Peyer's patch (tissue), 4 donors: ENCODE measurements around the gene SYNDIG1. TPM values are rescaled to one million over a fixed set of nuclear protein-coding genes. Genes with fewer than 3 reads are reported as not detected.

Experiments used
- DNase-seq, 3 donors: peaks; one replicate each; pipeline ENCODE4 v3.0.0-alpha.2; 2017 to 2019
- H3K27ac ChIP-seq, 4 donors: fragments of 200-600 bp; sonication (generic); one replicate each; pipeline ENCODE4 v1.5.1; 2016 to 2019
- H3K27me3 ChIP-seq, 2 donors: fragments of 200-600 bp; sonication (generic); one replicate each; pipeline ENCODE4 v1.5.1; 2019
- H3K36me3 ChIP-seq, 3 donors: fragments of 200-600 bp; sonication (generic); one replicate each; pipeline ENCODE4 v1.5.1; 2016 to 2019
- H3K4me1 ChIP-seq, 4 donors: fragments of 200-600 bp; sonication (generic); one replicate each; pipeline ENCODE4 v1.5.1; 2016 to 2019
- H3K4me3 ChIP-seq, 4 donors: fragments of 200-600 bp; sonication (generic); 1 replicate in 3 of 4; 2 replicates in 1 of 4; pipeline ENCODE4 v1.5.1; 2016 to 2019; ENCODE audit warnings: mild to moderate bottlenecking in 1 of 4
- H3K9me3 ChIP-seq, 4 donors: fragments of 200-600 bp; sonication (generic); one replicate each; pipeline ENCODE4 v1.5.1; 2016 to 2019; ENCODE audit warnings: mild to moderate bottlenecking in 1 of 4
- POLR2A ChIP-seq, 2 donors: fragments of 450-650 bp; IDR thresholded peaks; one replicate each; pipeline ENCODE4 v1.5.1; 2017; ENCODE audit warnings: antibody characterized with exemption in 2 of 2, mild to moderate bottlenecking in 2 of 2, moderate library complexity in 2 of 2
- total RNA-seq, 4 donors: library from RNA; depleted of rRNA; stranded (reverse); fragments of >200 nt; gene quantifications; one replicate each; pipeline ENCODE4 v1.1.0, GENCODE V29; 2016
- TF ChIP-seq, protein P1 (sequence below), 6 experiments: fragments of 450-650 bp in 4 of 6; fragments of 200-600 bp in 2 of 6; sonication (generic) in 1 of 6; IDR thresholded peaks; one replicate each; pipeline ENCODE4 v1.5.1; 2017 to 2019; ENCODE audit warnings: antibody characterized with exemption in 6 of 6, mild to moderate bottlenecking in 3 of 6, moderate library complexity in 1 of 6

The SYNDIG1 gene
- total RNA-seq, 4 donors from 2014 or later = 0.76 to 1.7 TPM; not detected in 2

DNA sequence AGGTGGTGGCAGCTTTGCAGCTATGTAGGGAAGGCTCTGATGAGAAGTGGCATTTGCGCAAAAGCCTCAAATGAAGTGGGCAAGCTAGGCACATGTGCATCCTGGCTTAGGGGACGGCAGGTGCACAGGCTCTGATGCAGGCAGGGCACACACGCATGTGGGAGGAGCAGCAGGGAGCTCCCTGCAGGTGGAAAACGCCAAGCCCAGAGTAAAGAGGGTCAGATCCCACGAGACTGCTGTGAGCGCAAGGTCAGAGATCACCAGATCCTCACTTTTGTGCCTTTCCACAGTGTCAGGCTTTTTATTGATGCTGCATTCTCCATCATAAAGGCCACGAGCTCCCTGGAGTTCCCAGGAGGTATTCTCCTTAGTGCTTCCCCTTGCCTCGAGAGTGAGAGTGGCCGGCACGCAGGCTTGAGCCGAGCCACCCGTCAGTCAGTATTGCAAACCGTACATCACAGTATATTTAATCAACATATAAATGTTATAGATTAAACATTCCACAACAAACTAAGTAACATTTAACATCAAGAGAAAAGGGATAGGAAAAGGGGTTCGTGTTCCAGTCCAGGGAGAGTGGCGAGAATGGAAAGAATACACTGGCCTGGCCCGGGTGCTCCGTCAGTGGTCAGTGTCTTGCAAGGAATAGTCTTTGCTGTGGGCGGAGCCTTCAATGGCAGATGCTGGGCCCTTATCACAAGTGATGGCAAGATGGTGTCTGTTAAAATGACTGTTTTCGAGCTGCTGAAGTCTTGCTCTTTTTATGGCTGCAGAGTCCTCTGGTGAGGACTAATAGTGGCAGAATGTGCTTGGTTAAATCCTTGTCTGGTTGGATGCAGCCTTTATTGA lies 109.4 kb downstream of the SYNDIG1 start:
- H3K4me1 ChIP-seq = no peaks in the 10 kb centered on the region
- H3K27me3 ChIP-seq = no peaks in the 10 kb centered on the region
- TF ChIP-seq POLR2A (IDR thresholded peaks at IDR 0.05) = no peak
- TF ChIP-seq, protein P1, sequence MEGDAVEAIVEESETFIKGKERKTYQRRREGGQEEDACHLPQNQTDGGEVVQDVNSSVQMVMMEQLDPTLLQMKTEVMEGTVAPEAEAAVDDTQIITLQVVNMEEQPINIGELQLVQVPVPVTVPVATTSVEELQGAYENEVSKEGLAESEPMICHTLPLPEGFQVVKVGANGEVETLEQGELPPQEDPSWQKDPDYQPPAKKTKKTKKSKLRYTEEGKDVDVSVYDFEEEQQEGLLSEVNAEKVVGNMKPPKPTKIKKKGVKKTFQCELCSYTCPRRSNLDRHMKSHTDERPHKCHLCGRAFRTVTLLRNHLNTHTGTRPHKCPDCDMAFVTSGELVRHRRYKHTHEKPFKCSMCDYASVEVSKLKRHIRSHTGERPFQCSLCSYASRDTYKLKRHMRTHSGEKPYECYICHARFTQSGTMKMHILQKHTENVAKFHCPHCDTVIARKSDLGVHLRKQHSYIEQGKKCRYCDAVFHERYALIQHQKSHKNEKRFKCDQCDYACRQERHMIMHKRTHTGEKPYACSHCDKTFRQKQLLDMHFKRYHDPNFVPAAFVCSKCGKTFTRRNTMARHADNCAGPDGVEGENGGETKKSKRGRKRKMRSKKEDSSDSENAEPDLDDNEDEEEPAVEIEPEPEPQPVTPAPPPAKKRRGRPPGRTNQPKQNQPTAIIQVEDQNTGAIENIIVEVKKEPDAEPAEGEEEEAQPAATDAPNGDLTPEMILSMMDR (IDR thresholded peaks at IDR 0.05) = no peak
- no peak overlapping the region for H3K27ac ChIP-seq
- no peaks in the 10 kb centered on the region for H3K36me3 ChIP-seq
- no peak for DNase-seq
- H3K9me3 ChIP-seq = no peaks in the 10 kb centered on the region
- H3K4me3 ChIP-seq = no peak overlapping the region

DNA sequence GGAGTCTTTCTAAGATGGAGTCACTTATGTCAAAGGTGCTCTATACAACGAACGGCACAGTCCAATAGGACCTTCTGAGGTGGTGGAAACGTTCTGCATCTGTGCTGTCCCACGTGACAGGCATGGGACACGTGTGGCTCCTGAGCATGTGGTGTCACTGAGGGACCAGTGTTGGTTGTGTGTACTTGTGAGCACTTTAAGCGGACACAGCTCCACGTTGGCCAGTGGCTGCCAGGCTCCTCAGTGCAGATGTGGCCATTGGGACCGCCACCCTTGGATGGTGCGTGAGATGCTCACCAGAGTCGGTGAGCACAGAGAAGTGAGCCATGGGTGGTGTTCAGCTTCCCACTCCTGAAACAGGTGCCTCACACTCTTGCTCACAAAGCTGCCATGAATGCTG lies 110.0 kb downstream of the SYNDIG1 start:
- Histone ChIP-seq H3K4me3 (no peak overlapping the region), H3K9me3 (no peaks in the 10 kb centered on the region), H3K27ac (no peak overlapping the region), H3K36me3 (no peaks in the 10 kb centered on the region), H3K4me1 (no peaks in the 10 kb centered on the region), H3K27me3 (no peaks in the 10 kb centered on the region)
- no peak for DNase-seq
- TF ChIP-seq, protein P1 (IDR thresholded peaks at IDR 0.05) = no peak
- no peak for TF ChIP-seq POLR2A (IDR thresholded peaks at IDR 0.05)

DNA sequence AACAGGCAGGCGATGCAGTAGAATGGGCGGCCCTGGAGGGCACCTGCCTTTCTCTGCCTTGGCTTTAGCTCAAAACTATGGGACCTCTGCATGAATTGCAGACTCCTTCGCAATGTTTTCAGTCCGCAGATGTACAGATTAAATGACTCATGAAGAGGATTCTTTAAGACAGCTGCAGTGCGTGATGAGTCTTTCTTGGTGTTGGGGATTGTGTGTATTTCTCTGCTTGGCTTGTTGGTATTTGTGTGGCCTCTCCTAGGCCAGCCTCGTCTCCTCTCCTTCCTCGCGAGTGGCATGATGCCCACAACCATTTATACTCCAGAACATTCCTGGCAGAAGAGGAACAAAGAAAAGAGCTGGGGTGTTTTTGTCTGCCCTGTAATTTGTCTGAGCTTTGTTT lies 110.6 kb downstream of the SYNDIG1 start:
- TF ChIP-seq, protein P1 (IDR thresholded peaks at IDR 0.05) = no peak
- no peak for TF ChIP-seq POLR2A (IDR thresholded peaks at IDR 0.05)
- no peaks in the 10 kb centered on the region for H3K27me3 ChIP-seq
- no peaks in the 10 kb centered on the region for H3K4me1 ChIP-seq
- DNase-seq = no peak
- H3K4me3 ChIP-seq = no peak overlapping the region
- no peaks in the 10 kb centered on the region for H3K9me3 ChIP-seq
- H3K27ac ChIP-seq = no peak overlapping the region
- H3K36me3 ChIP-seq = no peaks in the 10 kb centered on the region

DNA sequence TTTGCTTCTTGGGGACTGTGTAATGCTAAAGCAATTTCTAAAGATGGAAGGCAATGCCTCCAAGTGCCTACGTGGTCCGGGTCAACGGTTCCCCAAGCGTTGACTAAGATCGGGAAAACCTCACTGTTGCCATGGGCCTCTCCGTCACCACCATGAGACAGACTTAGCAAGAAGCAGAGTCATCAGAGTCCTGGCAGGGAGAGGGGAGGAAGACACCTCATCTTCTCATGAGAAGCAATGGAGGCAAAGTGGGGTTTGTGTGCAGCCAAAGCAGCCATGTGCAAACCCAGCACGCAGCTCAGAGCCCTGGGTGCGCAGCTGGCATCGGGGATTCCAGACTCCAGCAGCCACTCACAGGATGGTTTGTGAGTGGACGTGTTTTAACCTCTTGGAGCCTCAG lies 111.4 kb downstream of the SYNDIG1 start:
- no peak overlapping the region for H3K4me3 ChIP-seq
- H3K36me3 ChIP-seq = no peaks in the 10 kb centered on the region
- no peaks in the 10 kb centered on the region for H3K9me3 ChIP-seq
- no peak for DNase-seq
- no peaks in the 10 kb centered on the region for H3K27me3 ChIP-seq
- H3K4me1 ChIP-seq = no peaks in the 10 kb centered on the region
- H3K27ac ChIP-seq = no peak overlapping the region
- no peak for TF ChIP-seq POLR2A (IDR thresholded peaks at IDR 0.05)
- TF ChIP-seq, protein P1 (IDR thresholded peaks at IDR 0.05) = no peak

DNA sequence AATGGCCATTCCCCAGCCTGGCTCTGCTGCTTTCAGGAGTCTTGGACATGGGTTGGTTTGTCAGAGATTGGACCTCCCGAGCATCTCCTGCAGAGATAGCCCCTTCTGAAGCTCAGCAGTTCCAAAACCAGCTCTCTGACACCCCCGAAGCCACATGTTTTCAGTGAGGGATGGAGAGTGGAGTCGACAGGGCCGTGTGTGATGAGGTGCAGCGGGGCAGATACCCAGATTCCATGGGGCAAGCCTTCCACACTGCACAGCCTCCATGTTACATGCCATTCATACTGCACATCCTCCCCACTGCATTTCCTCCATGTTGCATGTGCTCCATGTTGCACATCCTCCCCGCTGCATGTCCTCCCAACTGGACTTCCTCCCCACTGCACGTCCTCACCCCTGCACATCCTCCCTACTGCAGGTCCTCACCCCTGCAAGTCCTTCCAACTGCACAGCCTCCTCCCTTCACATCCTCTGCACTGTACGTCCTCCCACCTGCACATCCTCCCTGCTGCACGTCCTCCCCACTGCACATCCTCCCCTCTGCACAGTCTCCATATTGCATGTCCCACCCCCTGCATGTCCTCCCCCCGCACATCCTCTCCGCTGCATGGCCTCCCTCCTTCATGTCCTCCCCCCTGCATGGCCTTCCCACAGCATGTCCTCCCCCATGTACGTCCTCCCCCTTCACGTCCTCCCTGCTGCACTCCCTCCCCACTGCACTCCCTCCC lies 112.2 kb downstream of the SYNDIG1 start:
- H3K4me1 ChIP-seq = no peaks in the 10 kb centered on the region
- H3K36me3 ChIP-seq = no peaks in the 10 kb centered on the region
- no peaks in the 10 kb centered on the region for H3K27me3 ChIP-seq
- H3K9me3 ChIP-seq = no peaks in the 10 kb centered on the region
- no peak for DNase-seq
- no peak overlapping the region for H3K4me3 ChIP-seq
- TF ChIP-seq POLR2A (IDR thresholded peaks at IDR 0.05) = no peak
- TF ChIP-seq, protein P1 (IDR thresholded peaks at IDR 0.05) = no peak
- no peak overlapping the region for H3K27ac ChIP-seq
